ENCODE results near the gene VPS13A. TPM values are rescaled to one million over a fixed set of nuclear protein-coding genes. Genes with fewer than 3 reads are reported as not detected.

The VPS13A gene
- 28.7 and 29.3 TPM in 2 replicates for total RNA-seq
- long read RNA-seq, partial matches to known transcripts = 6 of 6 reads
- long read RNA-seq, other reads (novel, unspliced or antisense) = 0 of 6 reads

GRCh38 chr9:77177143-77177893 is at the start of gene VPS13A:
TSS of gene VPS13A (plus strand) at chr9:77177534. CDS start at chr9:77177705, 171 bp downstream.
- peaks cover 12% of the 10 kb centered on the region for H3K27me3 Mint-ChIP-seq (ENCODE audit: low read depth)
- H3K4me3 Mint-ChIP-seq = peak within 1 kb of the TSS; percentile 97
- TF ChIP-seq, protein P1, sequence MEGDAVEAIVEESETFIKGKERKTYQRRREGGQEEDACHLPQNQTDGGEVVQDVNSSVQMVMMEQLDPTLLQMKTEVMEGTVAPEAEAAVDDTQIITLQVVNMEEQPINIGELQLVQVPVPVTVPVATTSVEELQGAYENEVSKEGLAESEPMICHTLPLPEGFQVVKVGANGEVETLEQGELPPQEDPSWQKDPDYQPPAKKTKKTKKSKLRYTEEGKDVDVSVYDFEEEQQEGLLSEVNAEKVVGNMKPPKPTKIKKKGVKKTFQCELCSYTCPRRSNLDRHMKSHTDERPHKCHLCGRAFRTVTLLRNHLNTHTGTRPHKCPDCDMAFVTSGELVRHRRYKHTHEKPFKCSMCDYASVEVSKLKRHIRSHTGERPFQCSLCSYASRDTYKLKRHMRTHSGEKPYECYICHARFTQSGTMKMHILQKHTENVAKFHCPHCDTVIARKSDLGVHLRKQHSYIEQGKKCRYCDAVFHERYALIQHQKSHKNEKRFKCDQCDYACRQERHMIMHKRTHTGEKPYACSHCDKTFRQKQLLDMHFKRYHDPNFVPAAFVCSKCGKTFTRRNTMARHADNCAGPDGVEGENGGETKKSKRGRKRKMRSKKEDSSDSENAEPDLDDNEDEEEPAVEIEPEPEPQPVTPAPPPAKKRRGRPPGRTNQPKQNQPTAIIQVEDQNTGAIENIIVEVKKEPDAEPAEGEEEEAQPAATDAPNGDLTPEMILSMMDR (conservative IDR thresholded peaks at IDR 0.05) = peak; percentile 47
- peaks cover 23% of the 10 kb centered on the region for H3K4me1 Mint-ChIP-seq
- H3K36me3 Mint-ChIP-seq (ENCODE audit: low read depth) = no peaks in the 10 kb centered on the region
- peak within 1 kb of the TSS; percentile 72 for H3K27ac Mint-ChIP-seq (ENCODE audit: unreplicated experiment)
- H3K9me3 Mint-ChIP-seq = no peaks in the 10 kb centered on the region
- DNase-seq (ENCODE audit: low read depth, low spot score) = peak; percentile 94

- H3K4me1 Mint-ChIP-seq = peaks cover 15% of the 10 kb centered on the region
- no peak overlapping the region for H3K4me3 Mint-ChIP-seq
- no peaks in the 10 kb centered on the region for H3K27me3 Mint-ChIP-seq (ENCODE audit: low read depth)
- TF ChIP-seq, protein P1 (conservative IDR thresholded peaks at IDR 0.05) = no peak
- no peaks in the 10 kb centered on the region for H3K9me3 Mint-ChIP-seq
- no peaks in the 10 kb centered on the region for H3K36me3 Mint-ChIP-seq (ENCODE audit: low read depth)
- no peak overlapping the region for H3K27ac Mint-ChIP-seq (ENCODE audit: unreplicated experiment)
- no peak for DNase-seq (ENCODE audit: low read depth, low spot score)
These were observed 49.1 kb upstream of the VPS13A start for GRCh38 chr9:77128125-77128789.

DNA sequence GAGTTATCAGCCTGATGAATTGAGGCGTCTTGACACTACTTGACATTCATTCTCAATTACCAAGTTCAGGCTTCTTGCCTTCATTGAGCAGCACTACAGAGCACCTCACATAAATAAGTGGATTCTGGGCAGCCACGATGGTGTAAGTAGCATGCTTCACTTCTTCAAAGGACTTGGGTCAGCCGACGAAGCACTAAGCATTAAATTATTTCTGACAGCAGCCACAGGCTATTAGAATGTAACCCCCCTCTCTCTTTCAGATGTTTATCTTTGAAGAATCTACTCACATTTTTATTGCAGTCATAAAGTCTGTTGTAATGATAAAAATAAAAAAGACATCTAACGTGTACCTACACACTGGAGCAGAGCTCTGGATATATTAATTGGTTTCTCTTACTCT is 45.9 kb upstream of the VPS13A start:
- Mint-ChIP-seq H3K27me3 (ENCODE audit: low read depth) (no peaks in the 10 kb centered on the region), H3K4me3 (no peak overlapping the region), H3K4me1 (peaks cover 7% of the 10 kb centered on the region), H3K27ac (ENCODE audit: unreplicated experiment) (no peak overlapping the region), H3K36me3 (ENCODE audit: low read depth) (no peaks in the 10 kb centered on the region), H3K9me3 (no peaks in the 10 kb centered on the region)
- no peak for DNase-seq (ENCODE audit: low read depth, low spot score)
- TF ChIP-seq, protein P1 (conservative IDR thresholded peaks at IDR 0.05) = no peak

DNA sequence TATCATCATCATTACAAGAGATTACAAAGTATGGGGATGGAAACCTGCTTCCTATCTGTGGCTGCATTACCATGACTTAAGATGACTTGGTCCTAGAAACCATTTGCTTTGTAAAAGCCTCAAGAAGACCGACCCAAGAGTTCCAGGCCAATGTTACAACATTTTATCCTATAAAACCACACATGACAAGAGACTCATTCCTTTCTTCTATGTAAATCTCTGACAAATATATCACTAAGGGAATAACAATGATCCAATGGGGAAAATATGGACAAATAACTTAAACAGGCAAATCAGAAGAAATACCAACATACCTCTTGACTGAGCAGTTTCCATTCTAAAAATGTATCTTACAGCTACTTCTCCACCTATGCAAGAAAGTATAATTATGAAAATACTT is 44.3 kb upstream of the VPS13A start:
- TF ChIP-seq, protein P1 (conservative IDR thresholded peaks at IDR 0.05) = no peak
- Mint-ChIP-seq H3K36me3 (ENCODE audit: low read depth) (no peaks in the 10 kb centered on the region), H3K27ac (ENCODE audit: unreplicated experiment) (no peak overlapping the region), H3K4me1 (no peaks in the 10 kb centered on the region), H3K4me3 (no peak overlapping the region), H3K9me3 (no peaks in the 10 kb centered on the region), H3K27me3 (ENCODE audit: low read depth) (no peaks in the 10 kb centered on the region)
- DNase-seq (ENCODE audit: low read depth, low spot score) = no peak

- Mint-ChIP-seq H3K4me1 (no peaks in the 10 kb centered on the region), H3K9me3 (no peaks in the 10 kb centered on the region)
These were observed 35.0 kb upstream of the VPS13A start for GRCh38 chr9:77142366-77142765.

More at GRCh38 chr9:77142366-77142765, 35.0 kb upstream of the VPS13A start:
- no peaks in the 10 kb centered on the region for H3K36me3 Mint-ChIP-seq (ENCODE audit: low read depth)
- DNase-seq (ENCODE audit: low read depth, low spot score) = no peak
- no peak overlapping the region for H3K27ac Mint-ChIP-seq (ENCODE audit: unreplicated experiment)
- no peak overlapping the region for H3K4me3 Mint-ChIP-seq
- TF ChIP-seq, protein P1 (conservative IDR thresholded peaks at IDR 0.05) = no peak
- peaks cover 5% of the 10 kb centered on the region for H3K27me3 Mint-ChIP-seq (ENCODE audit: low read depth)
